AG04450 (cell line): ENCODE results near the gene GAS7. TPM values are rescaled to one million over a fixed set of nuclear protein-coding genes. Genes with fewer than 3 reads are reported as not detected.

Experiments used
- CTCF ChIA-PET: fragments of 300-600, 350-600 bp; formaldehyde crosslinking; extraction: SDS; loops from one replicate; lab custom pipeline; 2022; ENCODE audit warnings: antibody characterized with exemption, inconsistent platforms; lab: Charles Lee
- POLR2A ChIA-PET: fragments of 350-600 bp; formaldehyde crosslinking; extraction: SDS; loops from one replicate; lab custom pipeline; 2021; ENCODE audit warnings: antibody characterized with exemption, inconsistent platforms; lab: Yijun Ruan, JAX
- DNase-seq: peaks from one replicate; pipeline ENCODE4 v3.0.0-alpha.2; 2011; ENCODE audit warnings: low read depth, low spot score
- H3K27ac ChIP-seq: one replicate; pipeline ENCODE4 v1.5.1; 2012; ENCODE audit warnings: low read depth, low read length, control low read depth
- H3K27me3 ChIP-seq: one replicate; pipeline ENCODE4 v1.6.0; 2012; ENCODE audit warnings: low read length; ENCODE audit not compliant: control insufficient read depth, insufficient read depth
- H3K4me3 ChIP-seq: 2 replicates; pipeline ENCODE4 v1.5.1; 2011; ENCODE audit warnings: mild to moderate bottlenecking, low read depth, low read length, control low read depth
- H3K9me3 ChIP-seq: 2 replicates; pipeline ENCODE4 v1.5.1; 2012; ENCODE audit warnings: low read length; ENCODE audit not compliant: control insufficient read depth, insufficient read depth
- polyA plus RNA-seq: library from polyadenylated mRNA; depleted of rRNA; stranded (reverse); fragments of >200 nt; gene quantifications from 2 replicates; pipeline ENCODE4 v1.2.3, GENCODE V29; 2011
- TF ChIP-seq, protein P1 (sequence below): IDR thresholded peaks from 2 replicates; pipeline ENCODE4 v1.5.1; 2011; ENCODE audit warnings: low read depth, low read length, control low read depth, inconsistent platforms

Gene GAS7
- polyA plus RNA-seq, 1 experiment = 5.6 TPM

DNA sequence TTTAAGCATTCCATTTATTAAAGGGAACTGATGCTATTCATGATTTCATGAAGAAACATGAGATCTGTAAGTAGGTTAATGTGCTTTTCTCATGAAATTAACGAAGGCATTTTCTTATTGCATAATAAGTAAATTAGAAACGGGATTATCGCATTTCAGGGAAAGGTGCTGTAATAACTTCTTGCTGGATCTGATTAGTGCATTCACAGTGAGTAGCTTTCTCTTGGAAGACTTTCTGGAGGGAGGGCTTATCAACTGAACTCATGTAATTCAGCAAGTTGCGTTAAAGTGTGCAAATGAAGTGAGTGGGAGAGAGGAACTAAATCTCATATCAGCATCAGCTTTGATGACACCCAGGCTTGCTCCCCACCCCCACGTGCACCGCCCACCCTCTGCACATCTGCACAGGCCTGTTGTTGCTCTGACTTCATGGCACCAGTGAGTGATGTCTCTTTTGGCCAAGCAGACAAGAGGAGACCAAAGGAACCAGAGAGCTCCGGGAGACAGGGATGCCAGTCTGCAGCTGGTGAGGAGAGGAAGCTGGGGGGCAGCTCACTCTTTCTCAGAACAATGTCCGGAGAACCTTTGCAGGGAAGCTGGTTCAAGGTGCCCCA, 26.3 kb upstream of the GAS7 start:
- no peak overlapping the region for H3K27ac ChIP-seq
- no peak overlapping the region for H3K4me3 ChIP-seq
- peaks cover 6% of the 10 kb centered on the region for H3K9me3 ChIP-seq
- TF ChIP-seq, protein P1, sequence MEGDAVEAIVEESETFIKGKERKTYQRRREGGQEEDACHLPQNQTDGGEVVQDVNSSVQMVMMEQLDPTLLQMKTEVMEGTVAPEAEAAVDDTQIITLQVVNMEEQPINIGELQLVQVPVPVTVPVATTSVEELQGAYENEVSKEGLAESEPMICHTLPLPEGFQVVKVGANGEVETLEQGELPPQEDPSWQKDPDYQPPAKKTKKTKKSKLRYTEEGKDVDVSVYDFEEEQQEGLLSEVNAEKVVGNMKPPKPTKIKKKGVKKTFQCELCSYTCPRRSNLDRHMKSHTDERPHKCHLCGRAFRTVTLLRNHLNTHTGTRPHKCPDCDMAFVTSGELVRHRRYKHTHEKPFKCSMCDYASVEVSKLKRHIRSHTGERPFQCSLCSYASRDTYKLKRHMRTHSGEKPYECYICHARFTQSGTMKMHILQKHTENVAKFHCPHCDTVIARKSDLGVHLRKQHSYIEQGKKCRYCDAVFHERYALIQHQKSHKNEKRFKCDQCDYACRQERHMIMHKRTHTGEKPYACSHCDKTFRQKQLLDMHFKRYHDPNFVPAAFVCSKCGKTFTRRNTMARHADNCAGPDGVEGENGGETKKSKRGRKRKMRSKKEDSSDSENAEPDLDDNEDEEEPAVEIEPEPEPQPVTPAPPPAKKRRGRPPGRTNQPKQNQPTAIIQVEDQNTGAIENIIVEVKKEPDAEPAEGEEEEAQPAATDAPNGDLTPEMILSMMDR = no peak
- H3K27me3 ChIP-seq = no peaks in the 10 kb centered on the region
- no peak for DNase-seq
- ChIA-PET CTCF (interaction anchor here (0.7 kb wide), 1 partner anchor 273 kb away, joined by 3 read pairs; no protein-coding TSS in a partner anchor), POLR2A (no interaction called here)

DNA sequence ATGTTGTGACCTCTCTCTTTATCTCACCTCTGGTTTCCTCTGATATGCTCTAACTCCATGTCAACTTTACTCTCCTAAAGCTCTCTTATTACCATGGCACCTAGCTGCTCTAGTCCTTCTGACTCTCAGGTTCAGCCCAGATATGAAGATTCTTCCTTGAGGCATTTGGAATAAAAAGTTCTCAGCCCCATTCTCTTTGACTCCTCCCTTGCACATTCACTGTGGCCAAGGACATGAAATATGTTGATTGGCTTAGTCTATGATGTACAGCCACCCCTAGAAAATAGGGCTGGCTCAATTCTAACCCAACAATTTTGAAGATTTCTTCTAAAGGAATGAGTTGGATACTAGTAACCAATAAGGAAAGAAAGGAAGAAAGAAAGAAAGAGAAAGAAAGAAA, 20.8 kb upstream of the GAS7 start:
- POLR2A ChIA-PET = no interaction called here

DNA sequence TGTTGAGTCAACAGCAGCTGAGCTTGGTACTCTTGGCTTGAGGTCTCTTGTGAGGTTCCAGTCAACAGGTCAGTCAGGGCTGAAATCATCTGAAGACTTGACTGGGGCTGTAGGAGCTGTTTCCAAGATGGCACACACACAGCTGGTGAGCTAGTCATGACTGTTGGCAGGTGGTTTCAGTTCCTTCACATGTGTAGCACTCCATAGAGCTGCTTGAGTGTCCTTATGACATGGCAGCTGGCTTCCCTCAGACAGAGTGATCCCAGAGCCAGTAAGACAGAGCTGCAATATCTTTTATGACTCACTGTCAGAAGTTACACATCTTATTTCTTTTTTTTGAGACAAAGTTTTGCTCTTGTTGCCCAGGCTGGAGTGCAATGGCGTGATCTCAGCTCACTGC, 19.5 kb upstream of the GAS7 start:
- TF ChIP-seq, protein P1 = no peak
- POLR2A ChIA-PET = no interaction called here
- Histone ChIP-seq H3K27ac (no peak overlapping the region), H3K9me3 (peaks cover 14% of the 10 kb centered on the region), H3K4me3 (no peak overlapping the region), H3K27me3 (no peaks in the 10 kb centered on the region)
- CTCF ChIA-PET = no interaction called here
- DNase-seq = no peak

More for the DNA sequence above, 20.8 kb upstream of the GAS7 start:
- TF ChIP-seq, protein P1 = no peak
- Histone ChIP-seq H3K27me3 (no peaks in the 10 kb centered on the region), H3K4me3 (no peak overlapping the region), H3K9me3 (peaks cover 14% of the 10 kb centered on the region), H3K27ac (no peak overlapping the region)
- CTCF ChIA-PET = no interaction called here
- DNase-seq = no peak

DNA sequence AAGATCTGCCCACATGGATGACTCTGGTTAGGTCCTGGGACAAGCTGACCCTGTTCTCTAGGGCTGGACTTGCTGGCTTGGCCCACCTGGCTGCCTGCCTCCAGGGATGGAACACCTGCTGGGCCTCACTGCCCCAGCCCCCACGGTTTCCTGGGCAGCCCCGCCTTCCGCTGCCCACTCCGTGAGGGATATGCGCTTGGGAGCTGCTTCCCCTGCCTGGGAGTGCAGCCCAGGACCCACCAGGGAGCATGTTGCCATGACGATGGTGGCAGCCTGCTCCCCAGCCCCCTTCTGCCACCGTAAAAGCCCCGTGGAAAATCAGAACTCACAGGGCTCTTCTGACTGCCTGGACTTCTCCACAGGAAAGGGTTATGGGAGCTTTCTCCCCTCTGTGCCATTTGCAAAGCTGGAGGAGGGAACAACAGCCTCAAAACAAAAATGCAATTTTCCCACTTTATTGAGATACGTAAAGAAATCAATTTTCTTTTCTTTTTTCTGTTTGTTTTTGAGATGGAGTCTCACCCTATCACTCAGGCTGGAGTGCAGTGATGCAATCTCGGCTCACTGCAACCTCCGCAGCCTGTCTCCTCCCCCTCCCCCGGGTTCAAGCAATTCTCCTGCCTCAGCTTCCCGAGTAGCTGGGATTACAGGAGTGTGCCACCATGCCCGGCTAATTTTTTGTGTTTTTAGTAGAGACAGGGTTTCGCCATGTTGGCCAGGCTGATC, 18.0 kb upstream of the GAS7 start:
- peaks cover 14% of the 10 kb centered on the region for H3K9me3 ChIP-seq
- no peaks in the 10 kb centered on the region for H3K27me3 ChIP-seq
- TF ChIP-seq, protein P1 = no peak
- H3K4me3 ChIP-seq = no peak overlapping the region
- ChIA-PET POLR2A (interaction anchor here (0.5 kb wide), 1 partner anchor 86 kb away, joined by 4 read pairs; no protein-coding TSS in a partner anchor), CTCF (no interaction called here)
- H3K27ac ChIP-seq = no peak overlapping the region
- DNase-seq = no peak

DNA sequence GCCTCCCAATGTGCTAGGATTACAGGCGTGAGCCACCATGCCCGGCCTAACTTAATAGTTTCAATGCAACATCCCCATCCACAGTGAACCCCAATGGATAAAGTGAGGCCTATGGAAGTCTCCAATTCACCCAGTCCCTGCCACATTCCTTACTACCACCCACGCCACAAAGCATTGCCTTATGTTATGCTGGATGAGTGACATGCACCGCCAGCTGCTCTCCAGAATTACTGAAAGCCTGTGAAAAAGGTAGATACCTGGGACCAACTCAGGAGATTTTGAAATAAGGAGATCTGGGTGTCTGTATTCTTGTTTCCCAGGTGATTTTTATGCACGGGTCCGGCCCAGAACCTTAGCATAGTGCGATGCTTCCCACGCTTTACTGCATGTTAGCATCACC, 16.9 kb upstream of the GAS7 start:
- no peak for DNase-seq
- H3K4me3 ChIP-seq = no peak overlapping the region
- TF ChIP-seq, protein P1 = no peak
- H3K27me3 ChIP-seq = no peaks in the 10 kb centered on the region
- POLR2A ChIA-PET = no interaction called here
- H3K9me3 ChIP-seq = peaks cover 16% of the 10 kb centered on the region
- H3K27ac ChIP-seq = no peak overlapping the region
- CTCF ChIA-PET = no interaction called here
